PC-9 (cell line): ENCODE data around the gene MAGEA1. TPM values are rescaled to one million over a fixed set of nuclear protein-coding genes. Genes with fewer than 3 reads are reported as not detected.

ENCODE experiments used
- BruUV-seq: library from RNA; stranded (reverse); fragments of 400-500 nt; replicated peaks from 2 replicates; lab custom pipeline; 2021; lab: Mats Ljungman, UMichigan
- CTCF ChIA-PET: fragments of 300-600 bp; sonication (Branson Sonifier 250); formaldehyde crosslinking; loops from one replicate; lab custom pipeline; 2022; ENCODE audit warnings: antibody characterized with exemption; lab: Charles Lee
- POLR2A ChIA-PET: fragments of 300-600 bp; sonication (Branson Sonifier 250); formaldehyde crosslinking; loops from one replicate; lab custom pipeline; 2022; ENCODE audit warnings: antibody characterized with exemption; ENCODE audit not compliant: unreplicated experiment; lab: Charles Lee
- DNase-seq, 2 experiments: peaks; one replicate each; pipeline versions ENCODE4 v3.0.0 to v3.0.0-alpha.2; 2015 to 2022; ENCODE audit warnings: mixed read lengths in 1 of 2
- H2AFZ ChIP-seq: fragments of 200-600 bp; sonication (generic); 2 replicates; pipeline ENCODE4 v1.8.1; 2017; ENCODE audit warnings: antibody characterized with exemption
- H3F3A ChIP-seq: fragments of 200-600 bp; sonication (generic); 2 replicates; pipeline ENCODE4 v1.8.1; 2017; ENCODE audit warnings: antibody characterized with exemption, mild to moderate bottlenecking, low read depth; ENCODE audit not compliant: insufficient read depth
- H3K27ac ChIP-seq: fragments of 200-600 bp; sonication (generic); 2 replicates; pipeline ENCODE4 v1.6.1; 2016; ENCODE audit warnings: mixed run types
- H3K27me3 ChIP-seq: fragments of 200-600 bp; sonication (generic); 2 replicates; pipeline ENCODE4 v1.6.1; 2016; ENCODE audit warnings: low read depth, mixed run types; ENCODE audit not compliant: insufficient read depth
- H3K36me3 ChIP-seq: fragments of 200-600 bp; sonication (generic); 2 replicates; pipeline ENCODE4 v1.6.1; 2016; ENCODE audit warnings: low read depth, mixed run types
- H3K4me1 ChIP-seq: fragments of 200-600 bp; sonication (generic); replicated peaks from 2 replicates; pipeline ENCODE4 v1.6.1; 2016; ENCODE audit warnings: mixed run types; ENCODE audit not compliant: insufficient read depth
- H3K4me2 ChIP-seq: fragments of 200-600 bp; sonication (generic); 2 replicates; pipeline ENCODE4 v1.6.1; 2017; ENCODE audit warnings: mixed run types
- H3K4me3 ChIP-seq: fragments of 200-600 bp; sonication (generic); 2 replicates; pipeline ENCODE4 v1.6.1; 2016; ENCODE audit warnings: mixed run types
- H3K79me2 ChIP-seq: fragments of 200-600 bp; sonication (generic); 2 replicates; pipeline ENCODE4 v1.6.1; 2017; ENCODE audit warnings: low read depth, mixed run types
- H3K9me2 ChIP-seq: fragments of 200-600 bp; sonication (generic); 2 replicates; pipeline ENCODE4 v1.8.1; 2017; ENCODE audit warnings: mild to moderate bottlenecking; ENCODE audit not compliant: insufficient read depth
- H3K9me3 ChIP-seq: fragments of 200-600 bp; sonication (generic); 2 replicates; pipeline ENCODE4 v1.8.1; 2016; ENCODE audit warnings: low read depth; ENCODE audit not compliant: insufficient read depth
- H4K20me1 ChIP-seq: fragments of 200-600 bp; sonication (generic); 2 replicates; pipeline ENCODE4 v1.8.1; 2017; ENCODE audit not compliant: insufficient read depth
- EZH2 ChIP-seq: fragments of 200-600 bp; sonication (generic); IDR thresholded peaks from 2 replicates; pipeline ENCODE4 v1.8.0; 2017; ENCODE audit warnings: antibody characterized with exemption, low read depth
- intact Hi-C: fragments of 100-400 bp; cut with micrococcal nuclease; formaldehyde crosslinking; loops from one replicate; pipeline ENCODE4 v1.10.0; 2022; ENCODE audit not compliant: unreplicated experiment
- total RNA-seq: library from RNA; stranded (reverse); gene quantifications from 2 replicates; pipeline ENCODE4 v1.2.3, GENCODE V29; 2021
- TF ChIP-seq, protein P1 (sequence below): fragments of 200-600 bp; sonication (generic); conservative IDR thresholded peaks from 2 replicates; pipeline ENCODE4 v1.6.1; 2017; ENCODE audit warnings: mixed run types, antibody characterized with exemption, mild to moderate bottlenecking, moderate library complexity

The MAGEA1 gene
- total RNA-seq, 1 experiment from 2014 or later = not detected

DNA sequence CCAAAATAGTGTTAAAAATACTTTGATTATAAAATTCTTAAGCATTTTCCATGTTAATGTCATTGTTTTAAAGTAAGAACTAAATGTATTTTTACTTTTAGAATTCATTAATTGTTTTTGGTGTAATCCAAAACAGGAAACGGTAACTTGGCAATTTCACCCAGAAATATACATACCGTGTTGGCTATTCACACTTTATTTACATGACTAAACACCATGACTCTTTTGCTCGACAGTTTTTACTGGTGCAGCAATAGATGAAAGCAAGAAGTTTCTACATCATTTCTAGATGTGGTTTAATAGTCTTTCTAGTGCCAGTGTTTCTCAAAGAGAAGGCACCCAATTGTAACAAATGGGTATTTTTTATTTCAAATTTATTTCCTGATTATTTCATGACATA, 25.6 kb upstream of the MAGEA1 start:
- BruUV-seq = no TSS peak
- no peaks in the 10 kb centered on the region for H3K4me1 ChIP-seq
- TF ChIP-seq EZH2 = no peak
- TF ChIP-seq, protein P1, sequence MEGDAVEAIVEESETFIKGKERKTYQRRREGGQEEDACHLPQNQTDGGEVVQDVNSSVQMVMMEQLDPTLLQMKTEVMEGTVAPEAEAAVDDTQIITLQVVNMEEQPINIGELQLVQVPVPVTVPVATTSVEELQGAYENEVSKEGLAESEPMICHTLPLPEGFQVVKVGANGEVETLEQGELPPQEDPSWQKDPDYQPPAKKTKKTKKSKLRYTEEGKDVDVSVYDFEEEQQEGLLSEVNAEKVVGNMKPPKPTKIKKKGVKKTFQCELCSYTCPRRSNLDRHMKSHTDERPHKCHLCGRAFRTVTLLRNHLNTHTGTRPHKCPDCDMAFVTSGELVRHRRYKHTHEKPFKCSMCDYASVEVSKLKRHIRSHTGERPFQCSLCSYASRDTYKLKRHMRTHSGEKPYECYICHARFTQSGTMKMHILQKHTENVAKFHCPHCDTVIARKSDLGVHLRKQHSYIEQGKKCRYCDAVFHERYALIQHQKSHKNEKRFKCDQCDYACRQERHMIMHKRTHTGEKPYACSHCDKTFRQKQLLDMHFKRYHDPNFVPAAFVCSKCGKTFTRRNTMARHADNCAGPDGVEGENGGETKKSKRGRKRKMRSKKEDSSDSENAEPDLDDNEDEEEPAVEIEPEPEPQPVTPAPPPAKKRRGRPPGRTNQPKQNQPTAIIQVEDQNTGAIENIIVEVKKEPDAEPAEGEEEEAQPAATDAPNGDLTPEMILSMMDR = no peak
- ChIA-PET CTCF (no interaction called here), POLR2A (no interaction called here)
- no peaks in the 10 kb centered on the region for H3K36me3 ChIP-seq
- H4K20me1 ChIP-seq = no peaks in the 10 kb centered on the region
- no peak overlapping the region for H2AFZ ChIP-seq
- no peak overlapping the region for H3K4me3 ChIP-seq
- H3K9me3 ChIP-seq = no peaks in the 10 kb centered on the region
- H3K4me2 ChIP-seq = no peak overlapping the region
- no peaks in the 10 kb centered on the region for H3F3A ChIP-seq
- H3K27me3 ChIP-seq = peaks cover 75% of the 10 kb centered on the region
- H3K9me2 ChIP-seq = no peaks in the 10 kb centered on the region
- intact Hi-C loops = no loop called here
- DNase-seq = no peak
- H3K79me2 ChIP-seq = no peaks in the 10 kb centered on the region
- H3K27ac ChIP-seq = no peak overlapping the region

DNA sequence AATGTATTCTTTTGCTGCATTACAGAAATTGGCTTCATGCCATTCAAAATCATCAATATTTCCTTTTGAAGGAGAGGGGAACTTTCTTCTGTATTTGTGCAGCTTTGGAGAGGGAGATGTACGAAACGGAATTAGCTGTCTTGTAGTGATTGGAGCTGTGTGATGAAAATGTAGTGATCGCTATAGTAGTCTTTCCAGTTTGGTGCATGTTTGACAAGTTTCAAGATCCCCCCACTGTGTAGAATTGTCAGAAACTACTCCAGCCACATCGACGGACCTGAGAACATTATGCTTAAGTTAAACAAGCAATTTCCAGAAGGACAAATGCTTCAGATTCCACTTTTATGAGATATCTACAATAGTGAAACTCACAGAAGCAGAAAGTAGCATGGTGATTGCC, 21.6 kb upstream of the MAGEA1 start:
- Histone ChIP-seq H3K4me1 (no peaks in the 10 kb centered on the region), H3K9me2 (no peaks in the 10 kb centered on the region), H3F3A (no peaks in the 10 kb centered on the region), H3K4me3 (no peak overlapping the region), H4K20me1 (no peaks in the 10 kb centered on the region), H3K79me2 (no peaks in the 10 kb centered on the region), H3K4me2 (no peak overlapping the region), H2AFZ (no peak overlapping the region), H3K27me3 (peaks cover 88% of the 10 kb centered on the region), H3K36me3 (no peaks in the 10 kb centered on the region), H3K9me3 (no peaks in the 10 kb centered on the region), H3K27ac (no peak overlapping the region)
- CTCF ChIA-PET = no interaction called here
- no TSS peak for BruUV-seq
- intact Hi-C loops = no loop called here
- no peak for DNase-seq
- POLR2A ChIA-PET = no interaction called here
- no peak for TF ChIP-seq EZH2
- TF ChIP-seq, protein P1 = no peak

DNA sequence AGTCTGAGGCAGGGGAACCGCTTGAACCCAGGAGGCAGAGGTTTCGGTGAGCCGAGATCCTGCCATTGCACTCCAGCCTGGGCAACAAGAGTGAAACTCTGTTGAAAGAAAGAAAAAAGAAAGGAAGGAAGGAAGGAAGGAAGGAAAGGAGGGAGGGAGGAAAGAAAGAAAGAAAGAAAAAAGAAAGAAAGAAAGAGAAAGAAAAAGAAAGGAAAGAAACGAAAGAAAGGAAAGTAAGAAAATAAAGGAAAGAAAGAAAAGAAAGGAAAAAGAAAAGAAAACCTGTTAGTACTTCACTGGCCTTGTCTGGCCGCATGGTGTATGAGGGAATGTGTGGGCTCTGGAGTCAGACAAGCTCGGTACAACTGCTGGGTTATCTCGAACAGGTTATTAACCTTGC, 20.8 kb upstream of the MAGEA1 start:
- intact Hi-C loops = no loop called here
- BruUV-seq = no TSS peak

More for the DNA sequence above, 20.8 kb upstream of the MAGEA1 start:
- Histone ChIP-seq H3K9me2 (no peaks in the 10 kb centered on the region), H3K4me3 (no peak overlapping the region), H3K79me2 (no peaks in the 10 kb centered on the region), H3K9me3 (no peaks in the 10 kb centered on the region), H2AFZ (no peak overlapping the region), H3K36me3 (no peaks in the 10 kb centered on the region), H3K27ac (no peak overlapping the region), H3K4me1 (no peaks in the 10 kb centered on the region), H3F3A (no peaks in the 10 kb centered on the region), H3K27me3 (peaks cover 87% of the 10 kb centered on the region), H4K20me1 (no peaks in the 10 kb centered on the region), H3K4me2 (no peak overlapping the region)
- DNase-seq = no peak
- POLR2A ChIA-PET = no interaction called here
- CTCF ChIA-PET = no interaction called here
- TF ChIP-seq EZH2 = no peak
- TF ChIP-seq, protein P1 = no peak
